DOHH2 (cell line): Measurements from ENCODE around the gene MGMT.

ENCODE experiments used
- H3F3A ChIP-seq: fragments of 200-600 bp; sonication (generic), shearing (Covaris generic); 2 replicates; pipeline ENCODE4 v1.6.0; 2016; ENCODE audit warnings: antibody characterized with exemption, mild to moderate bottlenecking; ENCODE audit not compliant: control insufficient read depth, insufficient read depth
- H3K27ac ChIP-seq: fragments of 200-600 bp; sonication (generic); 2 replicates; pipeline ENCODE4 v1.5.1; 2014; ENCODE audit warnings: low read depth, mild to moderate bottlenecking, low read length, moderate library complexity
- H3K27me3 ChIP-seq: fragments of 200-600 bp; sonication (generic); 2 replicates; pipeline ENCODE4 v1.6.1; 2014; ENCODE audit warnings: mild to moderate bottlenecking, low read length, mixed read lengths; ENCODE audit not compliant: control insufficient read depth
- H3K36me3 ChIP-seq: fragments of 200-600 bp; sonication (generic); 2 replicates; pipeline ENCODE4 v1.6.1; 2014; ENCODE audit warnings: mild to moderate bottlenecking, low read length, moderate library complexity, mixed read lengths; ENCODE audit not compliant: control insufficient read depth
- H3K4me1 ChIP-seq: fragments of 200-600 bp; sonication (generic); 2 replicates; pipeline ENCODE4 v1.6.1; 2014; ENCODE audit warnings: mild to moderate bottlenecking, low read length, mixed read lengths; ENCODE audit not compliant: control insufficient read depth
- H3K4me2 ChIP-seq: fragments of 200-600 bp; sonication (generic); 2 replicates; pipeline ENCODE4 v1.6.0; 2014; ENCODE audit warnings: mild to moderate bottlenecking, low read length, moderate library complexity
- H3K4me3 ChIP-seq: fragments of 200-600 bp; sonication (generic); 2 replicates; pipeline ENCODE4 v1.5.1; 2014; ENCODE audit warnings: mild to moderate bottlenecking, low read length, mixed read lengths
- H3K79me2 ChIP-seq: fragments of 200-600 bp; sonication (generic); 2 replicates; pipeline ENCODE4 v1.6.1; 2014; ENCODE audit warnings: mild to moderate bottlenecking, low read length, mixed read lengths; ENCODE audit not compliant: control insufficient read depth
- H3K9me2 ChIP-seq: fragments of 200-600 bp; sonication (generic); replicated peaks from 2 replicates; pipeline ENCODE4 v1.6.1; 2014; ENCODE audit warnings: mild to moderate bottlenecking, low read length, mixed read lengths; ENCODE audit not compliant: control insufficient read depth
- H3K9me3 ChIP-seq: fragments of 200-600 bp; sonication (generic); 2 replicates; pipeline ENCODE4 v1.6.1; 2014; ENCODE audit warnings: antibody characterized with exemption, low read length, mixed read lengths; ENCODE audit not compliant: control insufficient read depth, insufficient read depth
- H4K20me1 ChIP-seq: fragments of 200-600 bp; sonication (generic); 2 replicates; pipeline ENCODE4 v1.6.0; 2014; ENCODE audit warnings: low read depth, mild to moderate bottlenecking, antibody characterized with exemption, low read length, moderate library complexity; ENCODE audit not compliant: control insufficient read depth, insufficient read depth
- CTCF ChIP-seq: fragments of 200-600 bp; sonication (generic); IDR thresholded peaks from one replicate; pipeline ENCODE4 v1.5.1; 2014; ENCODE audit warnings: antibody characterized with exemption, mild to moderate bottlenecking, low read depth, low read length; ENCODE audit not compliant: poor library complexity, severe bottlenecking
- EZH2phosphoT487 ChIP-seq: fragments of 200-600 bp; sonication (generic); IDR thresholded peaks from 2 replicates; pipeline ENCODE4 v1.6.1; 2017; ENCODE audit warnings: borderline replicate concordance, mild to moderate bottlenecking, antibody characterized with exemption, low read length, moderate library complexity, mixed read lengths

Gene MGMT

GRCh38 chr10:129652021-129652420, 185.0 kb downstream of the MGMT start:
- H3F3A ChIP-seq, result no peaks in the 10 kb centered on the region
- H3K9me3 ChIP-seq, result no peaks in the 10 kb centered on the region
- H3K4me2 ChIP-seq, result no peak overlapping the region
- H3K79me2 ChIP-seq, result no peaks in the 10 kb centered on the region
- TF ChIP-seq CTCF (no peak), EZH2phosphoT487 (no peak)
- H4K20me1 ChIP-seq, result no peaks in the 10 kb centered on the region
- no peak overlapping the region for H3K4me3 ChIP-seq
- no peaks in the 10 kb centered on the region for H3K27me3 ChIP-seq
- no peaks in the 10 kb centered on the region for H3K9me2 ChIP-seq
- no peaks in the 10 kb centered on the region for H3K4me1 ChIP-seq
- H3K36me3 ChIP-seq, result no peaks in the 10 kb centered on the region
- no peak overlapping the region for H3K27ac ChIP-seq

GRCh38 chr10:129652521-129653201, 185.6 kb downstream of the MGMT start:
- Histone ChIP-seq H3K27ac (no peak overlapping the region), H3K9me2 (no peaks in the 10 kb centered on the region), H3K36me3 (no peaks in the 10 kb centered on the region), H3K4me3 (no peak overlapping the region), H3K27me3 (no peaks in the 10 kb centered on the region), H3K4me1 (no peaks in the 10 kb centered on the region), H3K9me3 (no peaks in the 10 kb centered on the region), H4K20me1 (no peaks in the 10 kb centered on the region), H3K4me2 (no peak overlapping the region), H3F3A (no peaks in the 10 kb centered on the region), H3K79me2 (no peaks in the 10 kb centered on the region)
- TF ChIP-seq CTCF (no peak), EZH2phosphoT487 (no peak)

GRCh38 chr10:129653428-129653827, 186.4 kb downstream of the MGMT start:
- Histone ChIP-seq H4K20me1 (no peaks in the 10 kb centered on the region), H3K4me1 (no peaks in the 10 kb centered on the region), H3F3A (no peaks in the 10 kb centered on the region), H3K4me3 (no peak overlapping the region), H3K9me2 (no peaks in the 10 kb centered on the region), H3K27ac (no peak overlapping the region), H3K27me3 (no peaks in the 10 kb centered on the region), H3K36me3 (no peaks in the 10 kb centered on the region), H3K79me2 (no peaks in the 10 kb centered on the region), H3K9me3 (no peaks in the 10 kb centered on the region), H3K4me2 (no peak overlapping the region)
- TF ChIP-seq CTCF (no peak), EZH2phosphoT487 (no peak)
